Panc1 (cell line): ENCODE results near the gene PEAR1.

Source experiments
- CTCF ChIP-seq: fragments of 450-650 bp; IDR thresholded peaks from 2 replicates; pipeline ENCODE4 v1.5.1; 2017; ENCODE audit warnings: mild to moderate bottlenecking
- POLR2AphosphoS5 ChIP-seq: IDR thresholded peaks from 2 replicates; pipeline ENCODE4 v1.6.1; 2012; ENCODE audit warnings: mild to moderate bottlenecking, low read depth, low read length, moderate library complexity
- TCF7L2 ChIP-seq: IDR thresholded peaks from 2 replicates; pipeline ENCODE4 v1.6.1; 2011; ENCODE audit warnings: mild to moderate bottlenecking, low read depth, low read length, inconsistent platforms

GRCh38 chr1:156883919-156884318 is 9.6 kb upstream of the PEAR1 start:
- TF ChIP-seq CTCF (no peak), TCF7L2 (no peak), POLR2AphosphoS5 (no peak)
